Measurements from ENCODE around the gene ARID5B.

- TF ChIP-seq CTCF (conservative IDR thresholded peaks at IDR 0.05; ENCODE audit: low read length) (no peak), EZH2phosphoT487 (IDR thresholded peaks at IDR 0.05; ENCODE audit: borderline replicate concordance) (no peak)
These were observed 232.1 kb downstream of the ARID5B start for GRCh38 chr10:62133618-62134017.
